SK-N-SH (cell line): Measurements from ENCODE around the gene FCMR. TPM values are rescaled to one million over a fixed set of nuclear protein-coding genes. Genes with fewer than 3 reads are reported as not detected.

Experiments
- CTCF ChIA-PET: fragments of 300-600, 350-600 bp; formaldehyde crosslinking; extraction: SDS; loops from one replicate; lab custom pipeline; 2021; lab: Yijun Ruan, JAX
- POLR2A ChIA-PET: fragments of 350-600 bp; sonication (Branson Sonifier 250); formaldehyde crosslinking; extraction: SDS; loops from one replicate; lab custom pipeline; 2020; ENCODE audit warnings: antibody characterized with exemption, inconsistent platforms; lab: Yijun Ruan, JAX
- DNase-seq: peaks from one replicate; pipeline ENCODE4 v3.0.0; 2012
- H2AFZ ChIP-seq: fragments of 200-600 bp; sonication (generic); 2 replicates; pipeline ENCODE4 v1.8.1; 2016; ENCODE audit warnings: antibody characterized with exemption, mild to moderate bottlenecking, low read depth
- H3F3A ChIP-seq: fragments of 200-600 bp; sonication (generic); replicated peaks from 2 replicates; pipeline ENCODE3; 2016; ENCODE audit warnings: antibody characterized with exemption, mild to moderate bottlenecking; ENCODE audit not compliant: insufficient read depth
- H3K27ac ChIP-seq, 2 experiments: fragments of 200-500 bp in 1 of 2; fragments of 200-600 bp in 1 of 2; sonication (Bioruptor generic) in 1 of 2; sonication (generic), shearing (Covaris generic) in 1 of 2; 2 replicates each; pipeline versions ENCODE4 v1.5.1 to v1.6.1; 2014 to 2016; ENCODE audit warnings: low read depth in 2 of 2, inconsistent platforms in 1 of 2, low read length in 1 of 2, mild to moderate bottlenecking in 1 of 2, mixed read lengths in 1 of 2
- H3K27me3 ChIP-seq: fragments of 200-600 bp; sonication (generic), shearing (Covaris generic); 2 replicates; pipeline ENCODE4 v1.6.1; 2016; ENCODE audit warnings: mixed run types; ENCODE audit not compliant: insufficient read depth
- H3K36me3 ChIP-seq, 2 experiments: fragments of 200-500 bp in 1 of 2; fragments of 200-600 bp in 1 of 2; sonication (Bioruptor generic) in 1 of 2; sonication (generic) in 1 of 2; replicated peaks in 1 of 2; 2 replicates each; pipeline versions ENCODE3 to v1.5.1; 2014 to 2016; ENCODE audit warnings: low read length in 1 of 2, mild to moderate bottlenecking in 1 of 2; ENCODE audit not compliant: insufficient read depth in 2 of 2, control insufficient read depth in 1 of 2
- H3K4me1 ChIP-seq, 2 experiments: fragments of 200-500 bp in 1 of 2; fragments of 200-600 bp in 1 of 2; sonication (Bioruptor generic) in 1 of 2; sonication (generic), shearing (Covaris generic) in 1 of 2; 2 replicates each; pipeline versions ENCODE4 v1.5.1 to v1.6.1; 2014 to 2016; ENCODE audit warnings: low read depth in 1 of 2, low read length in 1 of 2, mixed run types in 1 of 2; ENCODE audit not compliant: insufficient read depth in 2 of 2, control insufficient read depth in 1 of 2
- H3K4me2 ChIP-seq: fragments of 200-600 bp; sonication (generic), shearing (Covaris generic); 2 replicates; pipeline ENCODE4 v1.6.1; 2017; ENCODE audit warnings: mixed run types
- H3K4me3 ChIP-seq, 2 experiments: fragments of 200-500 bp in 1 of 2; fragments of 200-600 bp in 1 of 2; sonication (Bioruptor generic) in 1 of 2; sonication (generic), shearing (Covaris generic) in 1 of 2; 2 replicates each; pipeline versions ENCODE4 v1.5.1 to v1.8.1; 2014 to 2016; ENCODE audit warnings: low read depth in 2 of 2, inconsistent platforms in 1 of 2, low read length in 1 of 2, mild to moderate bottlenecking in 1 of 2, mixed read lengths in 1 of 2, moderate library complexity in 1 of 2
- H3K79me2 ChIP-seq: fragments of 200-600 bp; sonication (generic); 2 replicates; pipeline ENCODE4 v1.8.1; 2017; ENCODE audit warnings: mild to moderate bottlenecking; ENCODE audit not compliant: insufficient read depth
- H3K9ac ChIP-seq: fragments of 200-600 bp; sonication (generic); 2 replicates; pipeline ENCODE4 v1.6.1; 2017; ENCODE audit warnings: mixed run types
- H3K9me2 ChIP-seq: fragments of 200-600 bp; sonication (generic); 2 replicates; pipeline ENCODE4 v1.6.1; 2017; ENCODE audit warnings: mixed run types
- H3K9me3 ChIP-seq: fragments of 200-600 bp; sonication (generic); 2 replicates; pipeline ENCODE4 v1.6.1; 2017; ENCODE audit warnings: mixed run types, mild to moderate bottlenecking, moderate library complexity
- H4K20me1 ChIP-seq: fragments of 200-600 bp; sonication (generic); 2 replicates; pipeline ENCODE4 v1.6.1; 2017; ENCODE audit warnings: mild to moderate bottlenecking, mixed run types; ENCODE audit not compliant: insufficient read depth
- CHD2 ChIP-seq: fragments of 150-350 bp; IDR thresholded peaks from 2 replicates; pipeline ENCODE4 v1.6.1; 2018; ENCODE audit warnings: low read length; ENCODE audit not compliant: partially characterized antibody
- CTCF ChIP-seq: fragments of 200-600 bp; sonication (generic); IDR thresholded peaks from 2 replicates; pipeline ENCODE4 v1.6.1; 2017; ENCODE audit warnings: antibody characterized with exemption, mild to moderate bottlenecking, moderate library complexity
- ELF1 ChIP-seq: IDR thresholded peaks from 2 replicates; pipeline ENCODE4 v1.4.0; 2012
- FOSL2 ChIP-seq: IDR thresholded peaks from 2 replicates; pipeline ENCODE4 v1.4.0; 2012; ENCODE audit warnings: low read depth, mild to moderate bottlenecking, moderate library complexity, borderline replicate concordance
- GABPA ChIP-seq: IDR thresholded peaks from 2 replicates; pipeline ENCODE4 v1.4.0; 2012; ENCODE audit warnings: low read depth, mild to moderate bottlenecking
- MEF2A ChIP-seq: IDR thresholded peaks from 2 replicates; pipeline ENCODE4 v1.4.0; 2012; ENCODE audit warnings: low read depth, borderline replicate concordance
- NFIC ChIP-seq: IDR thresholded peaks from 2 replicates; pipeline ENCODE4 v1.4.0; 2012; ENCODE audit warnings: borderline replicate concordance
- NRF1 ChIP-seq: IDR thresholded peaks from 2 replicates; pipeline ENCODE4 v1.6.1; 2012; ENCODE audit warnings: low read depth, mild to moderate bottlenecking, low read length
- RAD21 ChIP-seq: IDR thresholded peaks from 2 replicates; pipeline ENCODE4 v1.6.1; 2012; ENCODE audit warnings: mild to moderate bottlenecking, low read length
- RFX5 ChIP-seq: IDR thresholded peaks from 2 replicates; pipeline ENCODE4 v1.6.1; 2012; ENCODE audit warnings: mild to moderate bottlenecking, improper control_type of control experiment, low read length
- RXRA ChIP-seq: IDR thresholded peaks from 2 replicates; pipeline ENCODE4 v1.4.0; 2012; ENCODE audit warnings: low read depth, mild to moderate bottlenecking, borderline replicate concordance
- SIN3A ChIP-seq: IDR thresholded peaks from 2 replicates; pipeline ENCODE4 v1.6.1; 2012; ENCODE audit warnings: low read depth, mild to moderate bottlenecking, low read length, moderate library complexity, borderline replicate concordance
- SMC3 ChIP-seq: IDR thresholded peaks from 2 replicates; pipeline ENCODE4 v1.6.1; 2012; ENCODE audit warnings: low read depth, low read length, improper control_type of control experiment
- TAF1 ChIP-seq: IDR thresholded peaks from 2 replicates; pipeline ENCODE4 v1.6.1; 2012; ENCODE audit warnings: low read depth, mild to moderate bottlenecking, low read length, moderate library complexity, borderline replicate concordance
- TEAD4 ChIP-seq: IDR thresholded peaks from 2 replicates; pipeline ENCODE4 v1.4.0; 2012; ENCODE audit warnings: mild to moderate bottlenecking, borderline replicate concordance; ENCODE audit not compliant: insufficient read depth
- USF1 ChIP-seq: IDR thresholded peaks from 2 replicates; pipeline ENCODE4 v1.4.0; 2012; ENCODE audit warnings: low read depth, borderline replicate concordance
- USF2 ChIP-seq: fragments of 150-350 bp; IDR thresholded peaks from 2 replicates; pipeline ENCODE4 v1.6.1; 2017; ENCODE audit warnings: antibody characterized with exemption, low read length, low read depth, borderline replicate concordance
- YY1 ChIP-seq: IDR thresholded peaks from 2 replicates; pipeline ENCODE4 v1.4.0; 2012; ENCODE audit warnings: low read depth, mild to moderate bottlenecking
- ZBTB33 ChIP-seq: IDR thresholded peaks from 2 replicates; pipeline ENCODE4 v1.4.0; 2012; ENCODE audit warnings: low read depth, borderline replicate concordance
- WGBS: methylation state at CpG from one replicate; pipeline ENCODE4 v1.1.6; 2017; ENCODE audit warnings: low lambda C conversion rate; 5-methylcytosine and 5-hydroxymethylcytosine counted together
- polyA plus RNA-seq, 3 experiments: library from polyadenylated mRNA; depleted of rRNA; stranded (reverse); fragments of >200 nt; gene quantifications; 2 replicates each; pipeline ENCODE4 v1.2.3, GENCODE V29; 2012

Gene FCMR
- polyA plus RNA-seq, 1 of the 3 experiments (the other 2 are of a cell fraction): 0.15 TPM

- Histone ChIP-seq H4K20me1 (no peaks in the 10 kb centered on the region), H3K27ac (no peak within 1 kb of the TSS), H3K9ac (no peak within 1 kb of the TSS), H3K4me3 (no peak within 1 kb of the TSS), H3K79me2 (no peaks in the 10 kb centered on the region), H3K27me3 (peaks cover 5% of the 10 kb centered on the region; the same call in 1 of the 2 replicates), H3K36me3 (no peaks in the 10 kb centered on the region), H3K4me1 (no peaks in the 10 kb centered on the region; a peak in 1 of 4 replicates), H3K9me2 (no peaks in the 10 kb centered on the region), H3F3A (no peaks in the 10 kb centered on the region), H3K9me3 (no peaks in the 10 kb centered on the region), H2AFZ (no peak within 1 kb of the TSS), H3K4me2 (no peak within 1 kb of the TSS)
- POLR2A ChIA-PET: no interaction called here
- 36% methylated on average over 14 of the region's 19 CpGs for WGBS
- TF ChIP-seq NRF1: no peak
- TF ChIP-seq RAD21: peak; percentile 53
- TF ChIP-seq ELF1: no peak
- no peak for TF ChIP-seq ZBTB33
- no peak for TF ChIP-seq RXRA
- TF ChIP-seq NFIC: no peak
- TF ChIP-seq GABPA: no peak
- peak; percentile 77 for TF ChIP-seq CTCF
- TF ChIP-seq TEAD4: no peak
- no peak for TF ChIP-seq YY1
- TF ChIP-seq USF1: no peak
- no peak for TF ChIP-seq MEF2A
- TF ChIP-seq CHD2: no peak
- no peak for TF ChIP-seq RFX5
- no peak for TF ChIP-seq TAF1
- TF ChIP-seq FOSL2: no peak
- no peak for TF ChIP-seq USF2
- no peak for TF ChIP-seq SIN3A
- peak; percentile 56 for TF ChIP-seq SMC3
- CTCF ChIA-PET: interaction anchor here (0.6 to 1.8 kb wide), 20 partner anchors 9 to 130 kb away, joined by 3 to 16 read pairs (median 4); no protein-coding TSS in a partner anchor
- peak; percentile 52 for DNase-seq
Observed at GRCh38 chr1:206864939-206865671, 56.6 kb downstream of the FCMR start, which contains the start of gene IL20. Gene IL20 (plus strand): TSS chr1:206865623. CDS start chr1:206865853, 230 bp downstream.
